Stimulated activated CD4-positive, alpha-beta T cell treated with anti-CD3 and anti-CD28 coated beads, Interleukin-12 subunit alpha, Interleukin-12 subunit beta, amount 100 ng/mL, for 24 hours (primary cell): ENCODE results near the gene ELAVL3.
A peak's percentile ranks its signal among the peaks of the same experiment; 100 is the strongest.
"Not testable (repeated sequence)": the region's sequence is repeated elsewhere in the genome, so short reads cannot be mapped to it uniquely, and the experiment has no call there.

ENCODE experiments used
- DNase-seq, 2 experiments: peaks; one replicate each; pipeline ENCODE4 v3.0.0-alpha.2; 2020; ENCODE audit warnings: low read depth in 2 of 2

The ELAVL3 gene

GRCh38 chr19:11486661-11487503 is 6.0 kb upstream of the ELAVL3 start:
- DNase-seq: no peak

- DNase-seq: no peak
Observed at GRCh38 chr19:11485245-11485837, 4.5 kb upstream of the ELAVL3 start.

- DNase-seq: no peak
Observed at GRCh38 chr19:11483366-11484111, 2.7 kb upstream of the ELAVL3 start.

GRCh38 chr19:11482384-11483050 is 1.7 kb upstream of the ELAVL3 start:
- peak; percentile 71 to 86 for DNase-seq

- DNase-seq: peak; percentile 53 to 68
Observed at GRCh38 chr19:11481534-11482383, 913 bp upstream of the ELAVL3 start.

GRCh38 chr19:11479898-11480714 is 740 bp downstream of the ELAVL3 start:
- DNase-seq: no peak

GRCh38 chr19:11479090-11479897 is 1.6 kb downstream of the ELAVL3 start:
- DNase-seq: no peak

GRCh38 chr19:11478167-11479089 is 2.4 kb downstream of the ELAVL3 start:
- no peak for DNase-seq

GRCh38 chr19:11475861-11476260 is 5.0 kb downstream of the ELAVL3 start:
- DNase-seq: no peak

- not testable (repeated sequence) for DNase-seq
Observed at GRCh38 chr19:11475343-11475742, 5.5 kb downstream of the ELAVL3 start.

GRCh38 chr19:11473725-11474124 is 7.1 kb downstream of the ELAVL3 start:
- DNase-seq: no peak

- DNase-seq: not testable (repeated sequence)
Observed at GRCh38 chr19:11468266-11468845, 12.5 kb downstream of the ELAVL3 start.

GRCh38 chr19:11465600-11465999 is 15.2 kb downstream of the ELAVL3 start:
- no peak for DNase-seq

GRCh38 chr19:11464333-11465265 is 16.2 kb downstream of the ELAVL3 start:
- no peak for DNase-seq

- no peak for DNase-seq
Observed at GRCh38 chr19:11463391-11463790, 17.5 kb downstream of the ELAVL3 start.

GRCh38 chr19:11461453-11461852 is 19.4 kb downstream of the ELAVL3 start:
- no peak for DNase-seq

GRCh38 chr19:11460207-11460606 is 20.6 kb downstream of the ELAVL3 start:
- no peak for DNase-seq
